ENCODE measurements around the gene FILIP1.

GRCh38 chr6:75484535-75484934, 9.1 kb downstream of the FILIP1 start:
- TF ChIP-seq CTCF (conservative IDR thresholded peaks at IDR 0.05) (no peak), ZFX (IDR thresholded peaks at IDR 0.05) (no peak)
